NCI-H1436 (cell line): Measurements from ENCODE around the gene ZFTA.
A peak's percentile ranks its signal among the peaks of the same experiment; 100 is the strongest.
"Not testable (repeated sequence)": the region's sequence is repeated elsewhere in the genome, so short reads cannot be mapped to it uniquely, and the experiment has no call there.

Experiments
- DNase-seq: peaks from one replicate; lab custom pipeline; 2025; lab: John Stamatoyannopoulos, UW

ZFTA gene

GRCh38 chr11:63775191-63775590, 6.6 kb upstream of the ZFTA start:
- no peak for DNase-seq

DNA sequence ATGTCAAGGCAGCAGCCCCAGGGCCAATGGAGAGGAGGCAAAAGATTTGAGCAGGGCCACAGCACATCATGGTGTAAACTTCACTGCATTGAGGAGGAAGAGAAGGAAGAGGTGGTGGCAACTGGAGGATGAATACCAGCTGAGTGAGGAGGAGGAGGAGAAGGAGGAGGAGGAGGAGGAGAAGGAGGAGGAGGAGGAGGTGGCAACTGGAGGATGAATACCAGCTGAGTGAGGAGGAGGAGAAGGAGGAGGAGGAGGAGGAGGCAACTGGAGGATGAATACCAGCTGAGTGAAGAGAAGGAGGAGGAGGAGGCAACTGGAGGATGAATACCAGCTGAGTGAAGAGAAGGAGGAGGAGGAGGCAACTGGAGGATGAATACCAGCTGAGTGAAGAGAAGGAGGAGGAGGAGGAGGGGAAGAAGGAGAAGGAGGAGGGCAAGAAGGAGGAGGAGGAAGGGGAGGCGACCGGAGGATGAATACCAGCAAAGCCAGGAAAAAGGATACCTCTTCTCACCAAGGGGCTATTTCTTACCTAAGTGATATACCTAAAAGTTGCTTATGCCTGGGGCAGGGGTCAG, 3.3 kb upstream of the ZFTA start:
- DNase-seq, result not testable (repeated sequence)

GRCh38 chr11:63770763-63771162, 2.2 kb upstream of the ZFTA start:
- no peak for DNase-seq

DNA sequence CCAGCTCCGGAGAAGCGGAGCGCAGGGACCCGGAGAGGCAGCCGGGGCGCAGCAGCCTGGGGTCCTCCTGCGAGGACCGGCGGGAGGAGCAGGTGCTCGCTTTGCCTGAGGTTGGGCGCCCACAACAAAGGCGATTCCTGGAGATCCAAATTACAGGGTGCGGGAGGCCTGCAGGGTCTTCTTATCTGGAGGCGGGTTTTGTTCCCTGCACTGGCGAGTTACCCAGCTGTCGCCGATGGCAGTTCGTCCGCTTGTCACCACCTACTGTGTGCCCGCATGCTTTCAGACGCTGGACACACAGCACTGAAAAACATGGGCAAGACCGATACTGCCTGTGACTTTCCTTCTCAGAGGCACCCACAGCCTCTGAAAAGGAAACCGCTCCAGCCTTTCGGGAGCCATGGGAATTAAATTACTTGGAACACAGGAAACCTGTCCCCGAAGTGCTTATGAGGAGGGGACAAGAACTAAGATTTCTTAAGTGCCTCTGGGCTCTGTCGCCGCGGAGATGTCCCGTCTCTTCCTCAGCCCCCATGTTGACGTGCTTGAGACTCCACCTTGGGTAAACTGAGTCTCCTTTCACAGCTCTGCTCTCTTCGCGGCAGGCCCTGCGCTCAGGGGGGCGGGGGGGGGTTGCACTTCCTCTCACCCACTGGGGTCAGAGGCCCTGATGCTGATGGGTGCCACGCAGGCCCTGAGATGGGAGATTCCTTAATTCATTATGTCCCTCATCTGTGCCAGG, 1.3 kb upstream of the ZFTA start:
- DNase-seq, result no peak

DNA sequence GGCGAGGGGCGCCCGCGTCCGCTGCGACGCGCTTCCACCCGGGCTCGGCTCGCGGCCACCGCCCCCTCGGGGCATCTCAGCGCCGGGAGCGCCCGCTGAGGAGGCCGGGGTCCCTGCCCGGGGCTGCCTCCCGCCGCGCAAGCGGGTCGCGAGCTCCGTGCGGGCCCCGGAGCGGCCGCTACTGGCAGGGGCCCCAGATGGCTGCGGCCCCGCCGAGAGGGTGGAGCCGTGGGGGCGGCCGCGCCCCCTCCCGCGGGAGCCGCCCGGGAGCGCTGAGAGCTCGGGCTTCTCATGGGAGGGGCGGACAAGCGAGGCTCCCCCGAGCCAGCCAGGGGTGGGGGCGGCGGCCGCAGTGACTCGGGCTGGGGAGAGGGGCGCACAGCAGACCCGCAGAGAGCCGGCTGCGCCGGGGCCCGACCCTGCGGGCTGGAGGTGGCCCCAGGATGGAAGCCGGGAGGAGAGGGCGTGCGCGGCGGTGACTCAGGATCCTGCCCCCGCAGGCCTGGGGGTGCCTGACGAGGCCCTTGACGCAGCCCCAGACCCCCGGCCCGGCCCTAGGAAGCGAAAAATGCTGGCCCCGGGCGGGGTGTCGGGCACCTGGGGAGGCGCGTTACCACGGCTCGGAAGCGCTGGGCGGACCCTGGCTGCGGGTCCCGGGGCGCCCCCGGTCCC, 603 bp upstream of the ZFTA start:
- DNase-seq, result peak; percentile 24

GRCh38 chr11:63767565-63768236, 874 bp downstream of the ZFTA start:
- DNase-seq, result peak; percentile 59

DNA sequence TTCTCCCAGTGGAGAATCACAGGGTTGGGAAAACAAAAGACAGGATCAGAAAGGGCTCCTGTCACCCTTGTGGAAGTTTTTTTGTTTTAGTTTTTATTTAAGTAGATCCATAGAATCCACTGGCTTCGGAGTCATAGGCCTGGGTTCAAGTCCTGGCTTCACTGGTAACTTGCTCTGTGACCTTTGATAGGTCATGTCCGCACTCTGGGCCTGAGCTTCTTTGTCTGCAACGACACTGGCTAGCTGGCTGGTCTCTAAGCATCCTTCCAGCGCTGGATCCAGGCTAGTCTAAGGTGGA, 1.4 kb downstream of the ZFTA start:
- DNase-seq, result no peak

GRCh38 chr11:63766531-63767235, 1.9 kb downstream of the ZFTA start:
- DNase-seq, result no peak

DNA sequence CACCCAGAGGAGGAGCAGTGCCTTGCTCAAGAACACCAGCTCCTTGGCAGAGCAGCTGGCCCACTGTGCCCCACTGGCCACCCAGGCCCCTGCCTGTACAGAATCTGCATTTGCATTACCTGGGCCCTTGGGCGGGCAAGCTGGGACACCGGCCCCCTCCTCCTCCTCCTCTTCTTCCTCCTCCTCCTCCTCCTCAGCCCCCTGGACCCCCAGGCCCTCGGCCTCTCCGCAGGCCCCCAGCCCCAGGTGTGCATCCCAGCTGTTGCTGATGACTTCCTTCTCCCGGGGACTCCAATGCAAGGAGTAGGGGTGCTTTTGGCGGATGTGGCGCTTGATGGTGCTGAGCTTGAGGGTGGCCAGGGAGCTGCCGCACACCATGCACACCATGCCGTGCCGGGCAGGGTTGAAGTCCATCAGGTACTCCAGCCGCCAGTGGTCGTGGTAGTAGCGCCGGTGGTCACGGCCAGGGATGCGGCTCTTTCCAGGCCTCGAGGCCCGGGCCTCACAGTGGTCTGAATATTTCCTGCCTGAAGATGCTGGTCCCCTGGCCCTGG, 2.8 kb downstream of the ZFTA start:
- DNase-seq, result no peak

DNA sequence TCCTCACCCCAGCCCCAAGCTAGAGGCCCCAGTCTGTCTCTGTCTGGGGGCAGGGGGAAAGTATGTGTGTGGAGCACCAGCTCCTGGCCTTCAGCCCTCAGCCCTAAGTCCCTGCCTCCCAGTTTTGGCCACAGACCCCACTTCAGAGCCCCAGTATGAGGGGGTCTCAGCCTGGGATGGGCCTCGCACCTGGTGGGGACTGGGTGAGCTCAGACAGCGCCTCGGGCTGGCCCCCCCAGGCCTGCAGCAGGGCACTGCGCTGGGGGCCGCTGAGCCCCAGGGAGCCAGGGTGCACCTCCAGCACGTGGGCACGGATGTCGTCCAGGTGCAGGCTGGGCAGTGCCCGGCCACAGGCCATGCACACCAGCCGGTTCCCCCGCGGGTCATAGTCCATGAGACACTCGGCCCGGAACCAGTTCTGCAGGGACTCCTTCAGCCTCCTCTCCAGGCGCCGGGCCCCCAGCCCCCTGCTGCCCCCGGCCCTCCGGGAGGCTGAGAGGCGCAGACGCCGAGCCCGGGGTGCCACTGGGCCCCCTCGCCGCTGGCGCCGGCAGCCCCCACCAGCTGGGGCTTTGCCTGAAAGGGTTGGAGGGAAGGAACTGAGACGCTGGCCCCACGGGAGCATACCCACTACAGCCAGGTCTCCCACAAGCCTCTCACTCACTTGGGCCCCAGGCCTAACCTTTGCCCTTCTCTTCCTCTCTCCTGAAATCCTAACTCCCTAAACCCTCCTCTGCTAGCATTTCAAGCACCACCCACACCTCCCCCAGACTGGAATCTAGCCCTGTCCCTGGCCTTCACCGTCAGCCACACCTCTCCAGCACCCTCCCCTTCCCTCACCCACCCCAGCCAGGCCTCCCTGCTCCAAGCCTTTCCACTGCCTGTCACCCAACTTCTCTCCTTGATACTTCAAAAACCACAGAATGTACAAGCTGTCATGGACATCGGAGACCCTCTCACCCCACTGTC, 3.6 kb downstream of the ZFTA start:
- DNase-seq, result no peak

DNA sequence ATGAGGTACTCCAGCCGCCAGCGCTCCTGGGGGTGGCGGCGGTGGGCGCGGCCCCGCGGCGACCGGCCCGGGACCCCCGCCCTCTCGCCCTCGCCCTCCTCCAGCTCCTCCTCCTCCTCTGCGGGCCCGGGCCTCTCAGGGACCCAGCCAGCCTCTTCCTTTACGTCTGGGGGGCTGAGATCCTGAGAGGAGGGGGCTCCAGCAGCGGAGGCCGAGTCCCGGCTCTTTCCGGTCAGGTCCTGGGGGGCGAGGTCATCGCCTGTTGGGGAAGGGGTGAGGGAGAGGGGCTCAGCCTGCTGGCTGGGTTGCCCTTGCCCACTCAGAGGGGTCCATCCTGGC, 4.3 kb downstream of the ZFTA start:
- DNase-seq, result no peak

GRCh38 chr11:63763496-63764339, 4.9 kb downstream of the ZFTA start:
- DNase-seq, result no peak

GRCh38 chr11:63762654-63763495, 5.7 kb downstream of the ZFTA start:
- no peak for DNase-seq

GRCh38 chr11:63761931-63762653, 6.5 kb downstream of the ZFTA start:
- no peak for DNase-seq

DNA sequence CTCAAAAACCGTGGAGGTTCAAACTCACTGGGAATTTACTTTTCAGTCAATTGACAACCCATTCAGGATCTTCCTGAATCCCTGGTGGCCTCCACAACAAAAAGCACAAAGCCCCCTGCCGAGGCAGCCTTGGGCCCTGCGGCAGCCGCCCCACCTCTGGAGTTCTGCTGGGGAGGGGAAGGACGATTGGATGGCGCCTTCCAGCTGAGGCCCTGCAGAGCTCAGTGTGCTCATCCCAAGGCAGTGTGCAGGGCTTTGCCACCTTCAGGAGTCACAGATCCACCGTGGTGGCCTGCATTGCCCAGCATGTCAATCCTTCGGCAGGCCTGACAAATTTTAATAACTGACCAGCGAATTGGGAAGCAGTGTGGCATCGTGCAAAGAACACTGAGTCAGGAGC, 7.4 kb downstream of the ZFTA start:
- DNase-seq, result no peak

DNA sequence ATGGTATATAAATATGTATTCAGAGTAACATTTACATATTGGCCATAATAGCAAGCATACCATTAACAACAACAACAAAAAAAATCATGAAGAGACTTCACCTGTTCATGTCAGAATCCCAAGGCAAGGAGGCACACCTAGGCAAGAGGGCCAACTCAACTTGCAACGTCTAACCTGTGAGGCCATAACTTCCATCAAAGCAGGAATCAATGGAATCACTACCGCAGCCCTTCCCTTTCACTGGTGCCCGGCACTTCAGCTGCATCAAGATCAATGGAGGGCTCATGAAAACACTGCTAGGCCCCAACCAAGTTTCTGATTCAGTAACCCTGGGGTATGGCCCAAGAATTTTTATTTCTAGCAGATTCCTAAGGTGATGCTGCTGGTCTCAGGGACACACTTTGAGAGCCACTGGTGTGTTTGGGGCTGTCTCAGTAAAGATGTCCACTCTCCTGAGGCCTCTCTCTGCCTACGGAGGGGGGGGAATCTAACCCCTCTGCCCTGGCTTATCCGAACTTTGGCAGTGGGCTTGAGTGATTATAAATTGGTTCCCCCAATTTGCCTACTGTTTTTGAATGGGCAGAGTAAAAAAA, 8.0 kb downstream of the ZFTA start:
- DNase-seq, result no peak

GRCh38 chr11:63756919-63757761, 11.4 kb downstream of the ZFTA start:
- DNase-seq, result no peak
